Activated CD8-positive, alpha-beta memory T cell treated with anti-CD3 and anti-CD28 coated beads, Interleukin-2, amount 50 U/mL, for 24 hours (primary cell): ENCODE data around the gene RASGEF1B.
"Not testable (repeated sequence)": the region's sequence is repeated elsewhere in the genome, so short reads cannot be mapped to it uniquely, and the experiment has no call there.

Source experiments
- DNase-seq: peaks from one replicate; pipeline ENCODE4 v3.0.0-alpha.2; 2020; ENCODE audit errors: extremely low read depth

The RASGEF1B gene

GRCh38 chr4:81429607-81430006, 42.1 kb downstream of the RASGEF1B start:
- no peak for DNase-seq

- no peak for DNase-seq
Measured at GRCh38 chr4:81429031-81429430, 42.7 kb downstream of the RASGEF1B start.

GRCh38 chr4:81428002-81428401, 43.7 kb downstream of the RASGEF1B start:
- no peak for DNase-seq

- no peak for DNase-seq
Measured at GRCh38 chr4:81427344-81427821, 44.3 kb downstream of the RASGEF1B start.

GRCh38 chr4:81426770-81427289, 44.9 kb downstream of the RASGEF1B start:
- no peak for DNase-seq

- no peak for DNase-seq
Measured at GRCh38 chr4:81424816-81425755, 46.6 kb downstream of the RASGEF1B start.

GRCh38 chr4:81424336-81424735, 47.4 kb downstream of the RASGEF1B start:
- no peak for DNase-seq

GRCh38 chr4:81422595-81422994, 49.1 kb downstream of the RASGEF1B start:
- no peak for DNase-seq

- DNase-seq = no peak
Measured at GRCh38 chr4:81421346-81422218, 50.1 kb downstream of the RASGEF1B start.

GRCh38 chr4:81418572-81418971, 53.1 kb downstream of the RASGEF1B start:
- no peak for DNase-seq

- DNase-seq = no peak
Measured at GRCh38 chr4:81412946-81413495, 58.7 kb downstream of the RASGEF1B start.

- no peak for DNase-seq
Measured at GRCh38 chr4:81410680-81411079, 61.0 kb downstream of the RASGEF1B start.

- DNase-seq = no peak
Measured at GRCh38 chr4:81409836-81410235, 61.9 kb downstream of the RASGEF1B start.

- DNase-seq = no peak
Measured at GRCh38 chr4:81408341-81408740, 63.4 kb downstream of the RASGEF1B start.

GRCh38 chr4:81407726-81408125, 64.0 kb downstream of the RASGEF1B start:
- no peak for DNase-seq

- DNase-seq = not testable (repeated sequence)
Measured at GRCh38 chr4:81406481-81406880, 65.2 kb downstream of the RASGEF1B start.

- no peak for DNase-seq
Measured at GRCh38 chr4:81405900-81406401, 65.8 kb downstream of the RASGEF1B start.

GRCh38 chr4:81404741-81405140, 67.0 kb downstream of the RASGEF1B start:
- DNase-seq = no peak

GRCh38 chr4:81404294-81404693, 67.4 kb downstream of the RASGEF1B start:
- no peak for DNase-seq

- no peak for DNase-seq
Measured at GRCh38 chr4:81399306-81400086, 72.2 kb downstream of the RASGEF1B start.

- no peak for DNase-seq
Measured at GRCh38 chr4:81398379-81398778, 73.3 kb downstream of the RASGEF1B start.
